ENCODE measurements around the gene CADM3.

Gene CADM3

GRCh38 chr1:159181328-159182024, 10.1 kb downstream of the CADM3 start:
- no peak overlapping the region for H3K27ac ChIP-seq
- no peak overlapping the region for H3K4me3 ChIP-seq
- H3K9me3 ChIP-seq (ENCODE audit: low read depth, low read length), result no peaks in the 10 kb centered on the region
- DNase-seq (ENCODE audit: low read depth, low spot score), result no peak
- no peak overlapping the region for H3K9ac ChIP-seq (ENCODE audit: insufficient read length)
- no peak for TF ChIP-seq POLR2AphosphoS5 (IDR thresholded peaks at IDR 0.05; ENCODE audit: borderline replicate concordance, low read depth, low read length)
- no peak for TF ChIP-seq EZH2 (IDR thresholded peaks at IDR 0.05)
- no peak for TF ChIP-seq FOXP2 (optimal IDR thresholded peaks at IDR 0.05; ENCODE audit: control extremely low read depth, extremely low read length, insufficient read depth)
- no peaks in the 10 kb centered on the region for H3K36me3 ChIP-seq (ENCODE audit: insufficient read depth, low read length)

GRCh38 chr1:159184201-159184600, 12.8 kb downstream of the CADM3 start:
- Histone ChIP-seq H3K9me3 (ENCODE audit: low read depth, low read length) (no peaks in the 10 kb centered on the region), H3K36me3 (ENCODE audit: insufficient read depth, low read length) (no peaks in the 10 kb centered on the region), H3K27ac (no peak overlapping the region), H3K4me3 (no peak overlapping the region), H3K9ac (ENCODE audit: insufficient read length) (no peak overlapping the region)
- TF ChIP-seq POLR2AphosphoS5 (IDR thresholded peaks at IDR 0.05; ENCODE audit: borderline replicate concordance, low read depth, low read length) (no peak), FOXP2 (optimal IDR thresholded peaks at IDR 0.05; ENCODE audit: control extremely low read depth, extremely low read length, insufficient read depth) (no peak), EZH2 (IDR thresholded peaks at IDR 0.05) (no peak)
- no peak for DNase-seq (ENCODE audit: low read depth, low spot score)

- Histone ChIP-seq H3K27ac (no peak overlapping the region), H3K4me3 (no peak overlapping the region), H3K36me3 (ENCODE audit: insufficient read depth, low read length) (no peaks in the 10 kb centered on the region), H3K9me3 (ENCODE audit: low read depth, low read length) (no peaks in the 10 kb centered on the region), H3K9ac (ENCODE audit: insufficient read length) (no peak overlapping the region)
- no peak for DNase-seq (ENCODE audit: low read depth, low spot score)
- TF ChIP-seq FOXP2 (optimal IDR thresholded peaks at IDR 0.05; ENCODE audit: control extremely low read depth, extremely low read length, insufficient read depth) (no peak), EZH2 (IDR thresholded peaks at IDR 0.05) (no peak), POLR2AphosphoS5 (IDR thresholded peaks at IDR 0.05; ENCODE audit: borderline replicate concordance, low read depth, low read length) (no peak)
Observed at GRCh38 chr1:159185121-159185520, 13.7 kb downstream of the CADM3 start.

- no peak overlapping the region for H3K27ac ChIP-seq
- no peaks in the 10 kb centered on the region for H3K36me3 ChIP-seq (ENCODE audit: insufficient read depth, low read length)
- H3K4me3 ChIP-seq, result no peak overlapping the region
- no peak for DNase-seq (ENCODE audit: low read depth, low spot score)
- H3K9me3 ChIP-seq (ENCODE audit: low read depth, low read length), result no peaks in the 10 kb centered on the region
- TF ChIP-seq FOXP2 (optimal IDR thresholded peaks at IDR 0.05; ENCODE audit: control extremely low read depth, extremely low read length, insufficient read depth) (no peak), EZH2 (IDR thresholded peaks at IDR 0.05) (no peak), POLR2AphosphoS5 (IDR thresholded peaks at IDR 0.05; ENCODE audit: borderline replicate concordance, low read depth, low read length) (no peak)
- H3K9ac ChIP-seq (ENCODE audit: insufficient read length), result no peak overlapping the region
Observed at GRCh38 chr1:159187033-159187432, 15.6 kb downstream of the CADM3 start.

GRCh38 chr1:159187647-159188374, 16.4 kb downstream of the CADM3 start:
- H3K36me3 ChIP-seq (ENCODE audit: insufficient read depth, low read length), result no peaks in the 10 kb centered on the region
- H3K27ac ChIP-seq, result no peak overlapping the region
- DNase-seq (ENCODE audit: low read depth, low spot score), result no peak
- H3K4me3 ChIP-seq, result no peak overlapping the region
- TF ChIP-seq FOXP2 (optimal IDR thresholded peaks at IDR 0.05; ENCODE audit: control extremely low read depth, extremely low read length, insufficient read depth) (no peak), EZH2 (IDR thresholded peaks at IDR 0.05) (no peak), POLR2AphosphoS5 (IDR thresholded peaks at IDR 0.05; ENCODE audit: borderline replicate concordance, low read depth, low read length) (no peak)
- H3K9ac ChIP-seq (ENCODE audit: insufficient read length), result no peak overlapping the region
- no peaks in the 10 kb centered on the region for H3K9me3 ChIP-seq (ENCODE audit: low read depth, low read length)

GRCh38 chr1:159188375-159188788, 17.0 kb downstream of the CADM3 start:
- Histone ChIP-seq H3K9ac (ENCODE audit: insufficient read length) (no peak overlapping the region), H3K9me3 (ENCODE audit: low read depth, low read length) (no peaks in the 10 kb centered on the region), H3K36me3 (ENCODE audit: insufficient read depth, low read length) (no peaks in the 10 kb centered on the region), H3K4me3 (no peak overlapping the region), H3K27ac (no peak overlapping the region)
- DNase-seq (ENCODE audit: low read depth, low spot score), result no peak
- TF ChIP-seq EZH2 (IDR thresholded peaks at IDR 0.05), result no peak
- TF ChIP-seq FOXP2 (optimal IDR thresholded peaks at IDR 0.05; ENCODE audit: control extremely low read depth, extremely low read length, insufficient read depth), result no peak
- TF ChIP-seq POLR2AphosphoS5 (IDR thresholded peaks at IDR 0.05; ENCODE audit: borderline replicate concordance, low read depth, low read length), result no peak

GRCh38 chr1:159190441-159190840, 19.0 kb downstream of the CADM3 start:
- TF ChIP-seq EZH2 (IDR thresholded peaks at IDR 0.05), result no peak
- no peak for TF ChIP-seq POLR2AphosphoS5 (IDR thresholded peaks at IDR 0.05; ENCODE audit: borderline replicate concordance, low read depth, low read length)
- no peak for TF ChIP-seq FOXP2 (optimal IDR thresholded peaks at IDR 0.05; ENCODE audit: control extremely low read depth, extremely low read length, insufficient read depth)
- Histone ChIP-seq H3K27ac (no peak overlapping the region), H3K9ac (ENCODE audit: insufficient read length) (no peak overlapping the region), H3K9me3 (ENCODE audit: low read depth, low read length) (no peaks in the 10 kb centered on the region), H3K4me3 (no peak overlapping the region), H3K36me3 (ENCODE audit: insufficient read depth, low read length) (no peaks in the 10 kb centered on the region)
- no peak for DNase-seq (ENCODE audit: low read depth, low spot score)

- DNase-seq (ENCODE audit: low read depth, low spot score), result no peak
- Histone ChIP-seq H3K9ac (ENCODE audit: insufficient read length) (no peak overlapping the region), H3K36me3 (ENCODE audit: insufficient read depth, low read length) (no peaks in the 10 kb centered on the region), H3K4me3 (no peak overlapping the region), H3K9me3 (ENCODE audit: low read depth, low read length) (no peaks in the 10 kb centered on the region), H3K27ac (no peak overlapping the region)
- TF ChIP-seq FOXP2 (optimal IDR thresholded peaks at IDR 0.05; ENCODE audit: control extremely low read depth, extremely low read length, insufficient read depth) (no peak), POLR2AphosphoS5 (IDR thresholded peaks at IDR 0.05; ENCODE audit: borderline replicate concordance, low read depth, low read length) (no peak), EZH2 (IDR thresholded peaks at IDR 0.05) (no peak)
Observed at GRCh38 chr1:159196543-159196942, 25.1 kb downstream of the CADM3 start.

Data from SK-N-MC (cell line).